PFSK-1 (cell line): ENCODE measurements around the gene STAU1.

Experiments
- FOXP2 ChIP-seq: optimal IDR thresholded peaks from 2 replicates; pipeline ENCODE3; 2011; ENCODE audit warnings: borderline replicate concordance, control low read depth, inconsistent platforms; ENCODE audit not compliant: insufficient read depth; ENCODE audit errors: extremely low read length, extremely low read depth
- POLR2AphosphoS5 ChIP-seq: IDR thresholded peaks from 2 replicates; pipeline ENCODE4 v1.6.1; 2012; ENCODE audit warnings: low read depth, mild to moderate bottlenecking, control low read depth, low read length, moderate library complexity

GRCh38 chr20:49210757-49211110 lies 22.6 kb upstream of the STAU1 start:
- TF ChIP-seq POLR2AphosphoS5, result no peak
- TF ChIP-seq FOXP2, result no peak
